Measurements from ENCODE around the gene FHIT.

- TF ChIP-seq EZH2 (IDR thresholded peaks at IDR 0.05; ENCODE audit: insufficient read depth, poor library complexity, severe bottlenecking) (no peak), EZH2phosphoT487 (IDR thresholded peaks at IDR 0.05; ENCODE audit: insufficient read depth, low read depth) (no peak)
Observed at GRCh38 chr3:59816312-59816711, 1434.9 kb downstream of the FHIT start.

Data from GM23248 (cell line).